GM18951 (cell line): ENCODE results near the gene URB2.

Experiments
- POLR2A ChIP-seq: IDR thresholded peaks from 4 replicates; pipeline ENCODE4 v1.6.1; 2011; ENCODE audit warnings: mild to moderate bottlenecking; ENCODE audit not compliant: insufficient read length, insufficient read depth; ENCODE audit errors: extremely low read depth
- in situ Hi-C: fragments of 300-500 bp; cut with MboI; formaldehyde crosslinking; loops from one replicate; pipeline ENCODE4 v1.12.0; 2022; ENCODE audit warnings: low sequenced_read_pairs, mixed read lengths, inconsistent platforms; ENCODE audit not compliant: unreplicated experiment

URB2 gene

GRCh38 chr1:229596925-229597699, 28.9 kb upstream of the URB2 start:
- in situ Hi-C loops, result no loop called here
- TF ChIP-seq POLR2A, result no peak

GRCh38 chr1:229597877-229598276, 28.2 kb upstream of the URB2 start:
- in situ Hi-C loops, result no loop called here
- TF ChIP-seq POLR2A, result no peak

GRCh38 chr1:229599218-229599954, 26.7 kb upstream of the URB2 start:
- in situ Hi-C loops, result no loop called here
- TF ChIP-seq POLR2A, result no peak

GRCh38 chr1:229600229-229600628, 25.8 kb upstream of the URB2 start:
- in situ Hi-C loops, result no loop called here
- TF ChIP-seq POLR2A, result no peak

GRCh38 chr1:229603371-229604005, 22.6 kb upstream of the URB2 start:
- no peak for TF ChIP-seq POLR2A
- in situ Hi-C loops, result no loop called here

- in situ Hi-C loops, result no loop called here
- no peak for TF ChIP-seq POLR2A
Measured at GRCh38 chr1:229607370-229607769, 18.7 kb upstream of the URB2 start.

GRCh38 chr1:229608590-229608989, 17.5 kb upstream of the URB2 start:
- in situ Hi-C loops, result no loop called here
- TF ChIP-seq POLR2A, result no peak

GRCh38 chr1:229613938-229614337, 12.1 kb upstream of the URB2 start:
- TF ChIP-seq POLR2A, result no peak
- in situ Hi-C loops, result no loop called here

- TF ChIP-seq POLR2A, result no peak
Measured at GRCh38 chr1:229614701-229615100, 11.3 kb upstream of the URB2 start.

GRCh38 chr1:229617351-229618100, 8.5 kb upstream of the URB2 start:
- no peak for TF ChIP-seq POLR2A
- in situ Hi-C loops, result no loop called here

More at GRCh38 chr1:229614701-229615100, 11.3 kb upstream of the URB2 start:
- in situ Hi-C loops, result no loop called here

- TF ChIP-seq POLR2A, result no peak
- in situ Hi-C loops, result no loop called here
Measured at GRCh38 chr1:229619002-229619401, 7.0 kb upstream of the URB2 start.

GRCh38 chr1:229619614-229620013, 6.4 kb upstream of the URB2 start:
- no peak for TF ChIP-seq POLR2A
- in situ Hi-C loops, result no loop called here

GRCh38 chr1:229620876-229621275, 5.2 kb upstream of the URB2 start:
- in situ Hi-C loops, result no loop called here
- no peak for TF ChIP-seq POLR2A
